HG03159 (cell line): ENCODE measurements around the gene PRKN.

Experiments
- ATAC-seq: cut with Tn5 transposase; IDR thresholded peaks from one replicate; pipeline ENCODE4 v1.9.1; 2021; ENCODE audit warnings: mild to moderate bottlenecking, moderate library complexity; ENCODE audit not compliant: unreplicated experiment

Gene PRKN

DNA sequence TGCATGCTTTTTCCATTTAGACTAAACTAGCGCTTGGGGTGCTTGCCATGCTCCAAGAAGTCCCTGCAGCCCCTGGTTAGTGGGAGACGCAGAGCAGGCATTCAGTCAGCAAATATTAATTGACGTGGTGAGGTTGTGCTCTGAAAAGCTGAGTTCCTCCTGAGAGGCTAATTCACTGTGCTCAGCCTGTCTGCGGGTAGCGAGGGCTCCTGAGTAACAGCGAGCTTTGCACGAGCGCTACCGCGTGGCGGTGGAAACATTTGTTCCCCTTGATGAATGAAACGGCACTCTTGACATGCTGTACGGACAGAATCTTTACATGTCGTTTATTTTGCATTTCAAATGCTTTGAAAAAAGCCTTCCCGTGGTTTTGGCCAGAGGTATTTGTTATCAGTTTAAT is 1283.1 kb downstream of the PRKN start:
- no peak for ATAC-seq

- ATAC-seq: no peak
Measured at GRCh38 chr6:161443848-161444247, 1283.7 kb downstream of the PRKN start.

DNA sequence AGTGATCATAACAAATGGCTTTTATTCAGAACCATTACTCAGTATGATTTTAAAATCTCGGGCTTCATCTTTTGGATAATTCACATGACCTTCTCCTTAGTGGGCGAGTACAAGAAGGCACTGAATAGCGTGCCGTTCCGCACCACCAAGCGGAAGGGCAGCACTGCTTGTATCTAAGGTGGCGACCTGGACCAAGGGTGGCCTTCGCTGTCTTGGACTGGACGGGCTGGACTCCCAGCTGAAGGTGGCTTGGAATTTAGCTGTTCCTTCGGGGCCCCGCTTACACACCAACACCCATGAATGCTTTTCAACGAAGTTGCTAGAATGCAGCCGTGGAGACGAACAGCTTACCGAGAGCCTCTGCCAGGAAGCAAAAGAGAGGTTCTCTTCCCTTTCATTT is 1285.1 kb downstream of the PRKN start:
- no peak for ATAC-seq

GRCh38 chr6:161440299-161440698 is 1287.3 kb downstream of the PRKN start:
- ATAC-seq: no peak

DNA sequence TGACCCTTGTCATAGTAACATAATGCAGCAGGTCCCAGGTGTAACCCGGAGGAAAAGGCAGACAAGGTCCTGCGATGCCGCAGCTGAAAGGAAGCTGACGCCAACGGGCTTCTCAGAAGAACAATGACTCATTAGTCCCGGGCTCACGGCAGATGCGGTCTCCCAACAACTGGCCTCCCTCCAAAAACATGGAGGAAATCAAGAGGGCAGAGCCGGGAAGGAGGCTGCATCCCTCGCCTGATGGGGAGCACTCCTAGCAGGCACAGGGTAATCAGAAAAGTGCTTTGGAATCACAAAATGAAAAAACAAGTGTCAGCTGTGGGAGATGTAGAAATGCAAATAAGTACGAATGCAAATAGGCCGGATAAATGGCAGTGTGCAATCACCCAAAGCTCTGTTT is 1288.5 kb downstream of the PRKN start:
- ATAC-seq: no peak

DNA sequence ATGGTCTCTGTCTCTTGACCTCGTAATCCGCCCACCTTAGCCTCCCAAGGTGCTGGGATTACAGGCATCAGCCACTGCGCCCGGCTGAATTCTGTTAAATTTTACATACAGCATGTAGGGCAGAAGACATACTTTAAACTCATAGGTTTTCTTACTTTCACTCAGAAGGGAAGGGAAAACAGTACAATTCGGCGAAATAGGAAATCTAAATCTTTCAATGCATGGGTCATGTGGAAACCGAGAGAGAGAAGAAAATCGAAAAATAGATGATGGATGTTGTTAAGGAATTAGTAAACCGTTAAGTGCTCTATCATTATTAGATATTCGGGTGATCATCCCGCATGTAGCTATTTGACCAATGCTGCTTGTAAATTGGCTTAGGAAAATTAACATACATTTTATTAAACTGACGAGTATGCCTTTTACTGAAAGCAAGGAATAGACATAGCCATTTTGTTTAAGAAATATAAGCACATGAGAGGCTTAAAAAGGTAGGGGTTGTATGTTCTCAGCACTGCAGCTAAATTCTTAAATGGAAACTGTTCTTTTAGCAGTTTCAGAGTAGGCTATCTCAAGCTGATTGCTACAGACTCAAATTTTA is 1289.0 kb downstream of the PRKN start:
- ATAC-seq: no peak

DNA sequence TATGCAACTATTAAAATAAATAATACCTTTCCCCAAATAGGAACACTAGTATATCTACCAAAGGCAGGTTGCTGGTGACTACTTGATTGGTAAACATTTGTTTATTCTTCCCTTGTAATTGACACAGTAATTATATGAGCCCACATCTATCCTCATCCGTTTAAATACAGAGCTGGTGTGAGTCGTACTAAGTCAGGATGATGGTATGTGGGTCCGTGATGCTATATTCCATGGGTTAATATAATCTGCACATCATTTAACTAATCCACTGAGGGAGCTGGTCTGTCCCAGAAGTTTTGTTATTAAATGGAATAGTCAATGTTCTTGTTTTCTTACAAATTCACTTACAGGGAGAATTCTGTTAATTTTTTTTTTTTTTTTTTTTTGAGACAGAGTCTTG is 1289.7 kb downstream of the PRKN start:
- ATAC-seq: no peak

DNA sequence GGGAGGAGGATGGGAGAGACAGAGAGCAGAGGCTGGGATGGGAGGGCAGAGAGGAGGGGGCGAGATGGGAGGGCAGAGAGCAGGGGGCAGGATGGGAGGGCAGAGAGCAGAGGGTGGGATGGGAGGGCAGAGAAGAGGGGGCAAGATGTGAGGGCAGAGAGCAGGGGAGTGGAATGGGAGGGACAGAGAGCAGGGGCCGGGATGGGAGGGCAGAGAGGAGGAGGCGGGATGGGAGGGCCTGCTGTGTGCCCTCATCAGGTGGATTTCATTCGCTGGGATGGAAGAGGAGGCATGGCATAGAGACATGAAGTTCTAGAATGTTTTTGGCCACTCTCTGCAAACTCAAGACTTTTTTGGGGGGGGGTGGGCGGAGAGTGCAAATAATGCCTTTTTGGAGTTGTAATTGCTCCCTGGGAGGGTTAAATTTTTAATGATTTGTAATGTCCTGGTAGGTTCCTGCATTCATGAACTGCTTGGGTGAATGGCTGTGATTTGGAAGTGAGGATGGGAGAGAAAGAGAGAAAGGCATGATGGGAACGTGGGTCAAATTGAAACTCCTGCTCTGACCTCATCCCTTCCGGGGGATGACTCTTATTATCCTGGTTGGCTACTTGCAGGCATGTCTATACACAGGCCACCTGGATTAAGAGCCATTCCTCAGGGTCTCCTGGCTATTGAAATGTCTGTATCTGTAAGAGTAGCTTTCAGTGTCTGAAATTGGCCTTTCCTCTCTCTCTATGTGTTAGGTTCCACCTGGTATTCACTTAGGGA is 1291.3 kb downstream of the PRKN start:
- ATAC-seq: no peak

GRCh38 chr6:161435748-161436070 is 1291.9 kb downstream of the PRKN start:
- no peak for ATAC-seq

DNA sequence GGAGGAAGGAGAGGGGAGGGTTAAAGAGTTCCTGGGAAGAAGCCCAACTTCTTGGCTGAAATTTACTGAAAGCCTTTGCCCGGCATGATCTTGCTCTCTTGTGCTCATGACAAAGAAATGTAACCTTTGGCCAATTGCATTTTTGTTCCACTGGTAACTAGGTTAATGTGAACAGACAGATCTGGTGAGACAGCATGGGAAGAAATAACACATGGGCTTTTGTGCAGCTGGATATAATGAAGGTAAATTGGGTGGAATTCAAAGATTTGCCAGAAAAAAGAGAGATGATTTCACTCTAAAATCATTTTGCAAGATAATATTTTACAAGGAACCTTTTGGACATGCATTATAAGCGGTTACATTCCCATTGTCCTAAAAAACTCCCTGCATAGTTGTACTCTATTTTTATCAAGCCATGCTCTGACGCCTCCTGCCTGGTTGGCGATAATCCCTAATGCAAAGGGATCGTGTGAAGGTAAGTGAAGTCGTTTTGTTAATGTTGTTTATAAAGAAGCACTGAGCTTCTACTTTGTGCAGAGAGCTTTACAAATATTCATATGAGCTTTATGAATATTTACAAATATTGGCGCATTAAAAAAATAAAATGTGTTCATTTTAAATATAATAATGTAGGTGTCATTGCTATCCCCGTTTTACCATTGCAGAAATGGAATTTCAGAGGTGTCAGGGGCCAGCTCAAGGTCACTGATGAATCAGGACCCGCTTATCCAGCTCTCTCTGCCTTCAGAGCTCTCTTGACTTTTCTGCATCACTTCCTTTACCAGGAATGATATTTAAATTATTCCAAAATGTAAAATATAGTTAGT is 1292.4 kb downstream of the PRKN start:
- ATAC-seq: no peak

GRCh38 chr6:161434350-161434749 is 1293.2 kb downstream of the PRKN start:
- no peak for ATAC-seq

GRCh38 chr6:161432546-161432945 is 1295.0 kb downstream of the PRKN start:
- ATAC-seq: no peak

- ATAC-seq: no peak
Measured at GRCh38 chr6:161429921-161430490, 1297.6 kb downstream of the PRKN start.

DNA sequence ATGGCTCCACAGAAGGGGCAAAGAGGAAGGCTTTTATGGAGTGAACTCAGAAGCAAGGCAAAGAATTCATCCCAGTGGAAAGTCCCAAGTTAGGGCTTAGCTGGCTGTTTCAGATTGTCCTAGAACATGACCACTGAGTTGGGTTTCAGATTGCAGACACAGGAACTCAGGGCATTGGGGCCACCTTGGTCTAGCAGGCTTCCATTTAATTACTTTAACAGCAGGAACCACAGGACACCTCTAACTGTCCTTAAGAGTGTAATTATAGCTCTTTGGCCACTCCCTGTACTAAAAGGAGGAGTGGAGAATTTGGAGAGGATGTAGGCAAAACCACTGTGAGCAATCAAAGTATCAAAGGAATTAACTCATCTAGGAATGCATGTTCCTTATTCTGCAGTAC is 1303.1 kb downstream of the PRKN start:
- no peak for ATAC-seq

- ATAC-seq: no peak
Measured at GRCh38 chr6:161422710-161423680, 1304.6 kb downstream of the PRKN start.

DNA sequence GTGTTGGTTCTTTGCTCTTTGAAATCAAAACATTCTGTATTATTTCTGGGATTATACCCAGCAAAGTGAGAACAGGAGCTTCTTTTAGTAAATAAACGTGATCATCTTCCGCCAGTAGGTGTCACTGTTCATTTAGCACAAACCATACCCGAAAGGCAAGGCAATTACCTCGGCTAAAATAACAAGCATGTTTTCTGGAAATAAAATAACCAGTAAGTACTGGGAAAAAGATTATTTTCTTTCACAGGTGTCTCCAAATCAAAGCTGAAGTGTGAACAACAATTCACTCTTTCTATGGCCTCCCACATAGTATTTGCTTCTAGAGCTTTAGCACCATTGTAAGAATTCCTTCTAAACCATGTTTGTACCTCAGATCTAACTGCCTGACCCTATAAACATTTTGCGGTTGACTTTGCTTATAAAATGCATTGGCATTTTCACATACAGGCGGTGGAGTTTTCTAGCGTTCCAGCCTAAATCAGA is 1309.1 kb downstream of the PRKN start:
- peak; percentile 88 for ATAC-seq

GRCh38 chr6:161417717-161418462 is 1309.7 kb downstream of the PRKN start:
- ATAC-seq: no peak

DNA sequence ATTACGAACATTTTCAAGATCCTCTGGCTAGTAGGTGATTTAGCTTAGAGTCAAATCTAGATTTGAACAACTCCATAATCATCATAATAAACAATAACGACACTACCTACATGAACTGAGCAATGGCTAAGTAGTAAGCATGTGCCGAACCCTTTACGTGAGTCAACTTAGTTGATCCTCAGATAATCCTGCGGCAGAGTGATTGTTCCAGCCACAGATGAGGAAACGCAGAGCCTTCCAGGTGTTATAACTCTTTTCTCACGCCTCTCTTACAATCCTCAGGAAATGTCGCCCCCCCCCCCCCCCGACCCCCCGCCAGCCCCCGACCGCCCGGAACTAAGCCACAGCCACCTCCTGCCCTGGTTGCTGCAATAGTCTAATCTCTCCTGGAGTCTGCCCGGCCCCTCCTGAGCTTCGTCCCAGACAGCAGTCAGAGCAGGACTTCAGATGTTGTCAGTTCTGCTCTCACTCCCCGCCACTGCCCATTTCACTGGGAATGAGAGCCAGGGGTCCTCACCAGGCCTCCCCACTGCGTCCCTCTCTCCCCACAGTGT is 1312.2 kb downstream of the PRKN start:
- no peak for ATAC-seq

- no peak for ATAC-seq
Measured at GRCh38 chr6:161414707-161415106, 1312.9 kb downstream of the PRKN start.
